HL-60 (cell line): ENCODE results near the gene FGF1.

Experiments
- GABPA ChIP-seq: IDR thresholded peaks from 2 replicates; pipeline ENCODE4 v1.6.1; 2012; ENCODE audit warnings: low read depth
- POLR2AphosphoS5 ChIP-seq: IDR thresholded peaks from 2 replicates; pipeline ENCODE4 v1.6.1; 2012; ENCODE audit warnings: low read depth
- TF ChIP-seq, protein P1 (sequence below): IDR thresholded peaks from one replicate; pipeline ENCODE4 v1.5.1; 2011; ENCODE audit warnings: low read length, control low read depth, inconsistent platforms; ENCODE audit not compliant: insufficient read depth
- TF ChIP-seq, protein P2 (sequence below): IDR thresholded peaks from 2 replicates; pipeline ENCODE4 v1.6.1; 2012; ENCODE audit warnings: low read depth; ENCODE audit not compliant: insufficient replicate concordance

DNA sequence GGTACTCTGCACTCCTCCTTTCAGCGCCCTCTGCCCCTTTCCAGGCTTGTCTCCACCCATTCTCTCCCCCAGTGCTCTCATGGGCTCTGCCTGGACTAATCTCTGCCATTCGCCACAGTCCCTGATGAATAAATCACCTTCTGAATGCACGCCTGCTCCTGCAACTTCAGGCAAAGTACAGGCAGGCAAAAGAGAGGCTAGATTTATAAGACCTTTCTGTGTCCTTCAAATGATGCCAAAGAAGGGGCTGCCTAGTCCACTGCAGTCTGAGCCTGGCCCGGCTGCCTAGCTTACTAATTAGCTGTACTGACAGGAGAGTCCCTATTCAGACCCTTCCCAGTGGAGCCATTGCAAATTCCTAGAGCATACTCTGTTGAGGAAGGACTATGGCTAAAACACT is 7.4 kb downstream of the FGF1 start:
- TF ChIP-seq, protein P1, sequence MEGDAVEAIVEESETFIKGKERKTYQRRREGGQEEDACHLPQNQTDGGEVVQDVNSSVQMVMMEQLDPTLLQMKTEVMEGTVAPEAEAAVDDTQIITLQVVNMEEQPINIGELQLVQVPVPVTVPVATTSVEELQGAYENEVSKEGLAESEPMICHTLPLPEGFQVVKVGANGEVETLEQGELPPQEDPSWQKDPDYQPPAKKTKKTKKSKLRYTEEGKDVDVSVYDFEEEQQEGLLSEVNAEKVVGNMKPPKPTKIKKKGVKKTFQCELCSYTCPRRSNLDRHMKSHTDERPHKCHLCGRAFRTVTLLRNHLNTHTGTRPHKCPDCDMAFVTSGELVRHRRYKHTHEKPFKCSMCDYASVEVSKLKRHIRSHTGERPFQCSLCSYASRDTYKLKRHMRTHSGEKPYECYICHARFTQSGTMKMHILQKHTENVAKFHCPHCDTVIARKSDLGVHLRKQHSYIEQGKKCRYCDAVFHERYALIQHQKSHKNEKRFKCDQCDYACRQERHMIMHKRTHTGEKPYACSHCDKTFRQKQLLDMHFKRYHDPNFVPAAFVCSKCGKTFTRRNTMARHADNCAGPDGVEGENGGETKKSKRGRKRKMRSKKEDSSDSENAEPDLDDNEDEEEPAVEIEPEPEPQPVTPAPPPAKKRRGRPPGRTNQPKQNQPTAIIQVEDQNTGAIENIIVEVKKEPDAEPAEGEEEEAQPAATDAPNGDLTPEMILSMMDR: no peak
- no peak for TF ChIP-seq POLR2AphosphoS5
- TF ChIP-seq, protein P2, sequence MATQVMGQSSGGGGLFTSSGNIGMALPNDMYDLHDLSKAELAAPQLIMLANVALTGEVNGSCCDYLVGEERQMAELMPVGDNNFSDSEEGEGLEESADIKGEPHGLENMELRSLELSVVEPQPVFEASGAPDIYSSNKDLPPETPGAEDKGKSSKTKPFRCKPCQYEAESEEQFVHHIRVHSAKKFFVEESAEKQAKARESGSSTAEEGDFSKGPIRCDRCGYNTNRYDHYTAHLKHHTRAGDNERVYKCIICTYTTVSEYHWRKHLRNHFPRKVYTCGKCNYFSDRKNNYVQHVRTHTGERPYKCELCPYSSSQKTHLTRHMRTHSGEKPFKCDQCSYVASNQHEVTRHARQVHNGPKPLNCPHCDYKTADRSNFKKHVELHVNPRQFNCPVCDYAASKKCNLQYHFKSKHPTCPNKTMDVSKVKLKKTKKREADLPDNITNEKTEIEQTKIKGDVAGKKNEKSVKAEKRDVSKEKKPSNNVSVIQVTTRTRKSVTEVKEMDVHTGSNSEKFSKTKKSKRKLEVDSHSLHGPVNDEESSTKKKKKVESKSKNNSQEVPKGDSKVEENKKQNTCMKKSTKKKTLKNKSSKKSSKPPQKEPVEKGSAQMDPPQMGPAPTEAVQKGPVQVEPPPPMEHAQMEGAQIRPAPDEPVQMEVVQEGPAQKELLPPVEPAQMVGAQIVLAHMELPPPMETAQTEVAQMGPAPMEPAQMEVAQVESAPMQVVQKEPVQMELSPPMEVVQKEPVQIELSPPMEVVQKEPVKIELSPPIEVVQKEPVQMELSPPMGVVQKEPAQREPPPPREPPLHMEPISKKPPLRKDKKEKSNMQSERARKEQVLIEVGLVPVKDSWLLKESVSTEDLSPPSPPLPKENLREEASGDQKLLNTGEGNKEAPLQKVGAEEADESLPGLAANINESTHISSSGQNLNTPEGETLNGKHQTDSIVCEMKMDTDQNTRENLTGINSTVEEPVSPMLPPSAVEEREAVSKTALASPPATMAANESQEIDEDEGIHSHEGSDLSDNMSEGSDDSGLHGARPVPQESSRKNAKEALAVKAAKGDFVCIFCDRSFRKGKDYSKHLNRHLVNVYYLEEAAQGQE: no peak
- no peak for TF ChIP-seq GABPA
